Measurements from ENCODE around the gene PDE6G.
"Not testable (repeated sequence)": the region's sequence is repeated elsewhere in the genome, so short reads cannot be mapped to it uniquely, and the experiment has no call there.

PDE6G gene

DNA sequence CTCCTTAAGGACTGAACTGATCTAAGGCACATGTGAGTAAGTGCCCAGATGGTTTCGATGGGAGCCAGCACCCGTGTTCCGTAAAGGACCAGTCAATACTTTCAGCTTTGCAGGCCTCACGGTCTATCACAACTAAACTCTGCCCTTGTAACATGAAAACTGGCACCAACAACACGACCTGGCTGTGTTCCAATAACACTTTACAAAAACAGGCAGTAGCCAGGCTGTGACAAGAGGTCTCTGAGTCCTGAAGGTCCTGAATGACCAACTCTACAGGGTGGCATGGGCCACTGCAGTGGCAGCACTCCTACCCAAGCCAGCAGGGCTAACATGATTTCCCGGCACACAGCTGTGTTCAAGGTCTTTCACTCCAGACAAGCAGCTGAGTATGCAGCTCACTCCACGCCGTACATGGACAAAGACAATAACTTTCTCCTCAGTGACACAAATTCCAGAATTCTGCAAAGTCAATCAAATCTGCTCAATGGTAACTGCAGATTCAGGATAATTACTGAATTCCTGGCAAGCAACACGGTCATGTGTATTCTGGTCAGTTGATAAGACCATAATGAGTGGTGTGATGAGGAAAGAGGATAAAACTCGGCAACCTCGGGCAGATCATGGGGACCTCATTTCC is 34.7 kb downstream of the PDE6G start:
- no peak for DNase-seq

DNA sequence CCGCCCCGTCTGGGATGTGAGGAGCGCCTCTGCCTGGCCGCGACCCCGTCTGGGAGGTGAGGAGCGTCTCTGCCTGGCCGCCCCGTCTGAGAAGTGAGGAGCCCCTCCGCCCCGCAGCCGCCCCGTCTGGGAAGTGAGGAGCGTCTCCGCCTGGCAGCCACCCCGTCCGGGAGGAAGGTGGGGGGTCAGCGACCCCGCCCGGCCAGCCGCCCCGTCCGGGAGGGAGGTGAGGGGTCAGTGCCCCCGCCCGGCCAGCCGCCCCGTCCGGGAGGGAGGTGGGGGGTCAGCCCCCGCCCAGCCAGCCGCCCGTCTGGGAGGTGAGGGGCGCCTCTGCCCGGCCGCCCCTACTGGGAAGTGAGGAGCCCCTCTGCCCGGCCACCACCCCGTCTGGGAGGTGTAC is 38.0 kb downstream of the PDE6G start:
- not testable (repeated sequence) for DNase-seq

DNA sequence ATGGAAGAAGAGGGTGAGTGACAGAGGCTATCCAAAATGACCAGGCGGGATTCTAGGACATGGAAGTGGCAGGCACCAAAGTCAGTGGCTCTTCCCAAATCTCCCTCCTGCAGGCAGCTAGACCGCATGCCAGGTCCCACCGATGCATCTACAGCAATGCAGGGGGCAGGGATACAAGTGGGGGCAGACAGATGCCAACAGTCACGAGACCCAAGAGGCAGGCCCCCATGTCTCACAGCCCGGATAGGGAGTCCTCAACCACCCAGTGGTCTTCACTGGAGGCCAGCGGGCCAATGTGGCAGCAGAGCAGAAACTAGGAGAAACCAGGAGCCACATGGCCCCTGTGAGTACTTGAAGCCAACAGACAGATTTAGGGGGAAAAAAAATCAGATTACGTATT is 39.5 kb downstream of the PDE6G start:
- DNase-seq: no peak

GRCh38 chr17:81615401-81615930 is 40.9 kb downstream of the PDE6G start:
- DNase-seq: no peak

- DNase-seq: no peak
These were observed 44.0 kb downstream of the PDE6G start for GRCh38 chr17:81612172-81612970.

DNA sequence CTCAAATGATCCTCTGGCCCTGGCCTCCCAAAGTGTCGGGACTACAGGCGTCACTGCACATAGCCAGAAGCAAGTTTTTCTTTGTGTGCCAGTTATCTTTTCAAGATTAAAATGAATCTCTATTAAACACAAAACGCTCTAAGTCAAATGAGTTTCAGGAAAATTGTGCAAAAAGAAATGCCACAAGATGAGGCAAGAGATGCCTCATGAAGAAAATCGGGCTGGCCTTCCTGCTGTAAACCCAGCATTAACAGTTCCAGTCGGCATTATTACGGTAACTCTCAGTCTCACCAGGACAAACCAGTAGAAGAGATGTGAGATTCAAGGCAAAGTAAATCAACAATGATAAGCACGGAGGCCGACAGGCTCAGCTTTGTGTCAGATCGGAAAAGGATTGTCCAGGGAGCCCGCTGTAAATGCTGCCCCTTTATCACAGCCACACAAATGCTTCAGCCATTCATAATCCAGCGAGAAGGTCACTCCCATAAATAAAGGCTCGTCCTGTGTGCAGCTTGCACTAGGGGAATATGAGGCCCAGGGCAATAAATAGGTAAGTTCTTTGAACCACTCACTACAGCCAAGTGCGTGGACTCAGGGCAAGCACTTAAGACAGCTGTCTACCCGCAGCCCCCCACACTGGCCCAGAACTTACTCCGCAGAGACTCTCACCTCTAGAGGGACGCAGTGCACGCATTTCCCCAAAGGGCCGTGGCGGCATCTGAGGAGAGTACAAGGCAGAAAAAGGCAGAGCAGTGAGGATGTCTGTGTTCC is 46.6 kb downstream of the PDE6G start:
- DNase-seq: no peak

- DNase-seq: no peak
These were observed 47.7 kb downstream of the PDE6G start for GRCh38 chr17:81608605-81609004.

DNA sequence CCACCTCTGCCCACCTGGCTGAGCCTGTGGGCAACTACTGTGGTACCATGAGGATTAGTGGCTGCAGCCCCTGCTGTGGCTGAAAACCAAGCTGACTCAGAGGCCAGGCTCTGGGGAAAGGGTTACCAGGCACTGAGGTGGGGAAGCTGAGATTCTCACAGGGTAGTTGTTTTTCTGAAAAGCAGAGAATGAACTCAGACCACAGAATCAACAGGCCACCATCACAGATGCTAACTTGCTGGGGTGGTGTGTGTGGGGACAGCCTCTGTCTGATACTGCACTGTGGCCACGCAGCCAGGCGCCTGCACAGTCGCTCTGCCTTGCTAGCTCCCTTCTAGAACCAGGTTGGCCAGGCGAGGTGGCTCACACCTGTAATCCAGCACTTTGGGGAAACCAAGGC is 48.3 kb downstream of the PDE6G start:
- DNase-seq: no peak

GRCh38 chr17:81607431-81607830 is 48.9 kb downstream of the PDE6G start:
- no peak for DNase-seq

DNA sequence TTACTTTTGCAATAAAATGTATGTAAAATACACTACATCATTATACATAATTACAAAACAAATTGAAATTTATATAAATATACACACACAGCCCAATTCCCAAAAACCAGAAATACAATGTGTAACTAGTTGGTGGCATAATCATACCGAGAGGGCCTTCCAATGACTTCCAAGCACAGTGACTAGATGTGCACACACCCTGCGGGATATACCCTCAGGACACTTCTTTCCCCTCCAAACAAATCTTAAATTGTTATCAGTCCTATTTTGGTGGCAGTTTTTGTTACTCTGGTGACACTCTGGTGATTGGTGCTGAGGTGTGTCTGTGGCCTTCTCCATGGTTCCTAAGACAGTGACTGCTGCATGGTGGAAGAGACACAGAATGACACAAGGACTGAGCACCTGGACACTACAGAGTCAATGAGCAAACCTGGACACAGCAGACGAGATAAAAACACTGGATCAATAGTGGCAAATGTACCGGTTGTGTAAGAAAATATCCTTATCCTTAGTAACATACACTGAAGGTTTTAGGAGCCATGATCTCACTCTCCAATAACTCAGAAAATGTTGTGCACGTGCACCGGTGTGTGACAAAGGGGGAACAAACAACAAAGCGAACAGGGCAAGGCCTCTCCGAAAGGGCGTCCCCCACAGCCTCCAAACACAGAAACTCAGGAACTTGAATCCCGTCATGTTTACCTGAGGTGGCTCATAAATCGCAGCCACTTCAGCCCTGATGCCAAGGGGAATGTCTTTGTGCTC is 52.3 kb downstream of the PDE6G start:
- no peak for DNase-seq

GRCh38 chr17:81601525-81602120 is 54.7 kb downstream of the PDE6G start:
- DNase-seq: peak; percentile 16
